GM12891 (cell line): ENCODE data around the gene SYPL1.

Source experiments
- POLR2AphosphoS5 ChIP-seq: IDR thresholded peaks from 2 replicates; pipeline ENCODE4 v1.6.1; 2011; ENCODE audit warnings: low read depth, low read length, control low read depth
- TAF1 ChIP-seq: IDR thresholded peaks from 2 replicates; pipeline ENCODE4 v1.6.1; 2011; ENCODE audit warnings: low read depth, low read length, control low read depth

- TF ChIP-seq POLR2AphosphoS5 (no peak), TAF1 (no peak)
Observed at GRCh38 chr7:106151459-106152312, 39.6 kb upstream of the SYPL1 start.
